SK-N-SH treated with all-trans-retinoic acid at 6 μM for 48 hours (cell line): Measurements from ENCODE around the gene REPS1.

Experiments
- ATAC-seq: fragments of 200-7000 bp; cut with Tn5 transposase; 3 replicates; pipeline ENCODE4 v1.9.1; 2020; ENCODE audit warnings: mild to moderate bottlenecking, moderate library complexity
- ARNTL ChIP-seq: fragments of 450-650 bp; formaldehyde crosslinking; IDR thresholded peaks from 2 replicates; pipeline ENCODE4 v1.5.0; 2020; ENCODE audit warnings: low read depth, mild to moderate bottlenecking, moderate library complexity, borderline replicate concordance
- BACH2 ChIP-seq: fragments of 250-450 bp; sonication (Bioruptor Pico); IDR thresholded peaks from 2 replicates; pipeline ENCODE4 v1.9.0; 2021; ENCODE audit warnings: mild to moderate bottlenecking, borderline replicate concordance
- CSDC2 ChIP-seq: fragments of 250-450 bp; sonication (Bioruptor Pico); IDR thresholded peaks from 2 replicates; pipeline ENCODE4 v1.5.0; 2020; ENCODE audit warnings: mild to moderate bottlenecking, moderate library complexity
- CSRNP3 ChIP-seq: fragments of 250-450 bp; sonication (Bioruptor Pico); IDR thresholded peaks from 2 replicates; pipeline ENCODE4 v1.5.1; 2021; ENCODE audit warnings: mild to moderate bottlenecking, moderate library complexity
- ESRRG ChIP-seq: fragments of 250-450 bp; sonication (Bioruptor Pico); IDR thresholded peaks from 2 replicates; pipeline ENCODE4 v1.6.1; 2021; ENCODE audit warnings: mild to moderate bottlenecking
- GLIS3 ChIP-seq: fragments of 250-450 bp; sonication (Bioruptor Pico); IDR thresholded peaks from 2 replicates; pipeline ENCODE4 v1.5.0; 2020; ENCODE audit warnings: mild to moderate bottlenecking, moderate library complexity
- ISL1 ChIP-seq: fragments of 250-450 bp; sonication (Bioruptor Pico); IDR thresholded peaks from 2 replicates; pipeline ENCODE4 v2.1.2; 2022; ENCODE audit warnings: mild to moderate bottlenecking, moderate library complexity
- OSR1 ChIP-seq: fragments of 250-450 bp; sonication (Bioruptor Pico); IDR thresholded peaks from 2 replicates; pipeline ENCODE4 v1.8.0; 2022; ENCODE audit warnings: moderate library complexity, mild to moderate bottlenecking, inconsistent platforms
- PPARA ChIP-seq: fragments of 250-450 bp; sonication (Bioruptor Pico); IDR thresholded peaks from 2 replicates; pipeline ENCODE4 v1.5.0; 2020; ENCODE audit warnings: mild to moderate bottlenecking, borderline replicate concordance
- RARB ChIP-seq: fragments of 250-450 bp; sonication (Bioruptor Pico); IDR thresholded peaks from 2 replicates; pipeline ENCODE4 v1.8.0; 2021; ENCODE audit warnings: mild to moderate bottlenecking, moderate library complexity
- SNAI2 ChIP-seq: fragments of 250-450 bp; sonication (Bioruptor Pico); IDR thresholded peaks from 2 replicates; pipeline ENCODE4 v1.5.0; 2020; ENCODE audit warnings: mild to moderate bottlenecking, moderate library complexity
- TCF4 ChIP-seq: fragments of 250-450 bp; sonication (Bioruptor Pico); IDR thresholded peaks from 2 replicates; pipeline ENCODE4 v1.8.0; 2021; ENCODE audit warnings: mild to moderate bottlenecking, moderate library complexity, borderline replicate concordance
- TOX ChIP-seq: fragments of 250-450 bp; sonication (Bioruptor Pico); IDR thresholded peaks from 2 replicates; pipeline ENCODE4 v1.8.0; 2021; ENCODE audit warnings: mild to moderate bottlenecking, moderate library complexity, borderline replicate concordance
- ZC3H10 ChIP-seq: fragments of 250-450 bp; sonication (Bioruptor Pico); IDR thresholded peaks from 2 replicates; pipeline ENCODE4 v1.5.1; 2021; ENCODE audit warnings: mild to moderate bottlenecking, moderate library complexity
- ZFP3 ChIP-seq: fragments of 250-450 bp; sonication (Bioruptor Pico); IDR thresholded peaks from 2 replicates; pipeline ENCODE4 v1.5.0; 2020; ENCODE audit warnings: mild to moderate bottlenecking, moderate library complexity
- ZFP30 ChIP-seq: fragments of 450-650 bp; formaldehyde crosslinking; IDR thresholded peaks from 2 replicates; pipeline ENCODE4 v1.5.0; 2022; ENCODE audit warnings: mild to moderate bottlenecking, moderate library complexity
- ZNF565 ChIP-seq: fragments of 450-650 bp; formaldehyde crosslinking; conservative IDR thresholded peaks from 2 replicates; pipeline ENCODE4 v1.5.0; 2020; ENCODE audit warnings: low read depth, mild to moderate bottlenecking, moderate library complexity
- ZNF70 ChIP-seq: fragments of 450-650 bp; formaldehyde crosslinking; IDR thresholded peaks from 2 replicates; pipeline ENCODE4 v1.5.0; 2020; ENCODE audit warnings: mild to moderate bottlenecking, moderate library complexity
- ZNF8 ChIP-seq: fragments of 450-650 bp; formaldehyde crosslinking; IDR thresholded peaks from 2 replicates; pipeline ENCODE4 v1.5.0; 2020; ENCODE audit warnings: mild to moderate bottlenecking, moderate library complexity
- TF ChIP-seq, protein P1 (sequence below): fragments of 250-450 bp; sonication (Bioruptor Pico); IDR thresholded peaks from 2 replicates; pipeline ENCODE4 v1.5.1; 2020; ENCODE audit warnings: low read depth, mild to moderate bottlenecking, moderate library complexity
- TF ChIP-seq, protein P2 (sequence below): fragments of 250-450 bp; sonication (Bioruptor Pico); IDR thresholded peaks from 2 replicates; pipeline ENCODE4 v1.5.0; 2020; ENCODE audit warnings: mild to moderate bottlenecking, moderate library complexity
- TF ChIP-seq, protein P3 (sequence below): fragments of 250-450 bp; sonication (Bioruptor Pico); IDR thresholded peaks from 2 replicates; pipeline ENCODE4 v1.8.0; 2020; ENCODE audit warnings: mild to moderate bottlenecking, moderate library complexity, borderline replicate concordance

REPS1 gene

GRCh38 chr6:138987643-138988468 is at the start of gene REPS1:
TSS of gene REPS1 (minus strand) at chr6:138988253. CDS start at chr6:138987682, 571 bp downstream.
- TF ChIP-seq OSR1 (no peak), TOX (no peak), GLIS3 (CRISPR knock-in tag) (no peak), ZNF565 (CRISPR knock-in tag) (no peak), ISL1 (CRISPR knock-in tag) (no peak), ZC3H10 (no peak), ZFP3 (CRISPR knock-in tag) (no peak), ZFP30 (CRISPR knock-in tag) (no peak), TCF4 (CRISPR knock-in tag) (no peak), ZNF70 (CRISPR knock-in tag) (no peak), BACH2 (CRISPR knock-in tag) (no peak), ESRRG (CRISPR knock-in tag) (no peak), SNAI2 (CRISPR knock-in tag) (no peak), PPARA (CRISPR knock-in tag) (no peak)
- TF ChIP-seq, protein P1, sequence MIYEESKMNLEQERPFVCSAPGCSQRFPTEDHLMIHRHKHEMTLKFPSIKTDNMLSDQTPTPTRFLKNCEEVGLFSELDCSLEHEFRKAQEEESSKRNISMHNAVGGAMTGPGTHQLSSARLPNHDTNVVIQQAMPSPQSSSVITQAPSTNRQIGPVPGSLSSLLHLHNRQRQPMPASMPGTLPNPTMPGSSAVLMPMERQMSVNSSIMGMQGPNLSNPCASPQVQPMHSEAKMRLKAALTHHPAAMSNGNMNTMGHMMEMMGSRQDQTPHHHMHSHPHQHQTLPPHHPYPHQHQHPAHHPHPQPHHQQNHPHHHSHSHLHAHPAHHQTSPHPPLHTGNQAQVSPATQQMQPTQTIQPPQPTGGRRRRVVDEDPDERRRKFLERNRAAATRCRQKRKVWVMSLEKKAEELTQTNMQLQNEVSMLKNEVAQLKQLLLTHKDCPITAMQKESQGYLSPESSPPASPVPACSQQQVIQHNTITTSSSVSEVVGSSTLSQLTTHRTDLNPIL (CRISPR knock-in tag): no peak
- ATAC-seq: peak; percentile 95

- ATAC-seq: no peak
- no peak for TF ChIP-seq CSDC2
- TF ChIP-seq ZNF8 (CRISPR knock-in tag): no peak
- TF ChIP-seq, protein P2, sequence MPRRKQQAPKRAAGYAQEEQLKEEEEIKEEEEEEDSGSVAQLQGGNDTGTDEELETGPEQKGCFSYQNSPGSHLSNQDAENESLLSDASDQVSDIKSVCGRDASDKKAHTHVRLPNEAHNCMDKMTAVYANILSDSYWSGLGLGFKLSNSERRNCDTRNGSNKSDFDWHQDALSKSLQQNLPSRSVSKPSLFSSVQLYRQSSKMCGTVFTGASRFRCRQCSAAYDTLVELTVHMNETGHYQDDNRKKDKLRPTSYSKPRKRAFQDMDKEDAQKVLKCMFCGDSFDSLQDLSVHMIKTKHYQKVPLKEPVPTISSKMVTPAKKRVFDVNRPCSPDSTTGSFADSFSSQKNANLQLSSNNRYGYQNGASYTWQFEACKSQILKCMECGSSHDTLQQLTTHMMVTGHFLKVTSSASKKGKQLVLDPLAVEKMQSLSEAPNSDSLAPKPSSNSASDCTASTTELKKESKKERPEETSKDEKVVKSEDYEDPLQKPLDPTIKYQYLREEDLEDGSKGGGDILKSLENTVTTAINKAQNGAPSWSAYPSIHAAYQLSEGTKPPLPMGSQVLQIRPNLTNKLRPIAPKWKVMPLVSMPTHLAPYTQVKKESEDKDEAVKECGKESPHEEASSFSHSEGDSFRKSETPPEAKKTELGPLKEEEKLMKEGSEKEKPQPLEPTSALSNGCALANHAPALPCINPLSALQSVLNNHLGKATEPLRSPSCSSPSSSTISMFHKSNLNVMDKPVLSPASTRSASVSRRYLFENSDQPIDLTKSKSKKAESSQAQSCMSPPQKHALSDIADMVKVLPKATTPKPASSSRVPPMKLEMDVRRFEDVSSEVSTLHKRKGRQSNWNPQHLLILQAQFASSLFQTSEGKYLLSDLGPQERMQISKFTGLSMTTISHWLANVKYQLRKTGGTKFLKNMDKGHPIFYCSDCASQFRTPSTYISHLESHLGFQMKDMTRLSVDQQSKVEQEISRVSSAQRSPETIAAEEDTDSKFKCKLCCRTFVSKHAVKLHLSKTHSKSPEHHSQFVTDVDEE (CRISPR knock-in tag): no peak
- no peak for TF ChIP-seq TOX
- TF ChIP-seq PPARA (CRISPR knock-in tag): no peak
- no peak for TF ChIP-seq CSRNP3
- TF ChIP-seq ARNTL: no peak
- no peak for TF ChIP-seq ZFP3 (CRISPR knock-in tag)
- TF ChIP-seq ZNF70 (CRISPR knock-in tag): no peak
- no peak for TF ChIP-seq ISL1 (CRISPR knock-in tag)
- TF ChIP-seq RARB (CRISPR knock-in tag): no peak
- TF ChIP-seq, protein P1 (CRISPR knock-in tag): no peak
Measured at GRCh38 chr6:139037490-139037889, 49.4 kb upstream of the REPS1 start.

- no peak for ATAC-seq
- no peak for TF ChIP-seq TOX
- TF ChIP-seq ZC3H10: no peak
- TF ChIP-seq, protein P2 (CRISPR knock-in tag): no peak
- TF ChIP-seq, protein P3, sequence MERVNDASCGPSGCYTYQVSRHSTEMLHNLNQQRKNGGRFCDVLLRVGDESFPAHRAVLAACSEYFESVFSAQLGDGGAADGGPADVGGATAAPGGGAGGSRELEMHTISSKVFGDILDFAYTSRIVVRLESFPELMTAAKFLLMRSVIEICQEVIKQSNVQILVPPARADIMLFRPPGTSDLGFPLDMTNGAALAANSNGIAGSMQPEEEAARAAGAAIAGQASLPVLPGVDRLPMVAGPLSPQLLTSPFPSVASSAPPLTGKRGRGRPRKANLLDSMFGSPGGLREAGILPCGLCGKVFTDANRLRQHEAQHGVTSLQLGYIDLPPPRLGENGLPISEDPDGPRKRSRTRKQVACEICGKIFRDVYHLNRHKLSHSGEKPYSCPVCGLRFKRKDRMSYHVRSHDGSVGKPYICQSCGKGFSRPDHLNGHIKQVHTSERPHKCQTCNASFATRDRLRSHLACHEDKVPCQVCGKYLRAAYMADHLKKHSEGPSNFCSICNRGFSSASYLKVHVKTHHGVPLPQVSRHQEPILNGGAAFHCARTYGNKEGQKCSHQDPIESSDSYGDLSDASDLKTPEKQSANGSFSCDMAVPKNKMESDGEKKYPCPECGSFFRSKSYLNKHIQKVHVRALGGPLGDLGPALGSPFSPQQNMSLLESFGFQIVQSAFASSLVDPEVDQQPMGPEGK: no peak
- no peak for TF ChIP-seq ZNF565 (CRISPR knock-in tag)
- no peak for TF ChIP-seq GLIS3 (CRISPR knock-in tag)
- TF ChIP-seq SNAI2 (CRISPR knock-in tag): no peak
- TF ChIP-seq ZNF8 (CRISPR knock-in tag): no peak
- no peak for TF ChIP-seq BACH2 (CRISPR knock-in tag)
- no peak for TF ChIP-seq ZFP3 (CRISPR knock-in tag)
- no peak for TF ChIP-seq PPARA (CRISPR knock-in tag)
- no peak for TF ChIP-seq CSRNP3
- no peak for TF ChIP-seq RARB (CRISPR knock-in tag)
Measured at GRCh38 chr6:139030228-139030963, 42.3 kb upstream of the REPS1 start.
